HepG2 (cell line): Measurements from ENCODE around the gene INO80C. TPM values are rescaled to one million over a fixed set of nuclear protein-coding genes. Genes with fewer than 3 reads are reported as not detected.
A peak's percentile ranks its signal among the peaks of the same experiment; 100 is the strongest.

Source experiments
- BORCS8-MEF2B ChIP-seq: sonication (generic); formaldehyde crosslinking; IDR thresholded peaks from 2 replicates; pipeline ENCODE4 v1.8.0; 2022; ENCODE audit warnings: mild to moderate bottlenecking, missing genetic modification reagents
- E2F5 ChIP-seq: sonication (generic); formaldehyde crosslinking; conservative IDR thresholded peaks from 2 replicates; pipeline ENCODE4 v1.4.0; 2020; ENCODE audit warnings: missing genetic modification reagents
- GATAD2A ChIP-seq: IDR thresholded peaks from 2 replicates; pipeline ENCODE4 v1.6.1; 2016
- HHEX ChIP-seq: IDR thresholded peaks from 2 replicates; pipeline ENCODE4 v1.6.1; 2016; ENCODE audit warnings: control low read depth
- KDM4B ChIP-seq: sonication (generic); formaldehyde crosslinking; IDR thresholded peaks from 2 replicates; pipeline ENCODE4 v1.4.0; 2020; ENCODE audit warnings: missing genetic modification reagents
- MATR3 ChIP-seq: sonication (generic); formaldehyde crosslinking; IDR thresholded peaks from 2 replicates; pipeline ENCODE4 v1.4.0; 2020; ENCODE audit warnings: missing genetic modification reagents
- NKX3-1 ChIP-seq: sonication (generic); formaldehyde crosslinking; IDR thresholded peaks from 2 replicates; pipeline ENCODE4 v1.5.0; 2020; ENCODE audit warnings: missing genetic modification reagents
- ONECUT2 ChIP-seq: sonication (generic); formaldehyde crosslinking; IDR thresholded peaks from 2 replicates; pipeline ENCODE4 v1.4.0; 2020; ENCODE audit warnings: missing genetic modification reagents
- RBM22 ChIP-seq: fragments of 200-400 bp; formaldehyde crosslinking; optimal IDR thresholded peaks from 2 replicates; pipeline ENCODE3; 2017; ENCODE audit warnings: mild to moderate bottlenecking, low read length, moderate library complexity
- RFXANK ChIP-seq: IDR thresholded peaks from 2 replicates; pipeline ENCODE4 v1.6.1; 2016
- SALL1 ChIP-seq: sonication (generic); formaldehyde crosslinking; IDR thresholded peaks from 2 replicates; pipeline ENCODE4 v1.8.0; 2022; ENCODE audit warnings: mild to moderate bottlenecking, missing genetic modification reagents
- SP5 ChIP-seq: IDR thresholded peaks from 2 replicates; pipeline ENCODE4 v1.6.1; 2016; ENCODE audit warnings: low read depth, borderline replicate concordance
- TGIF2 ChIP-seq: IDR thresholded peaks from 2 replicates; pipeline ENCODE4 v1.6.1; 2016; ENCODE audit warnings: control low read depth, missing compliant biosample characterization
- ZFP36L1 ChIP-seq: sonication (generic); formaldehyde crosslinking; IDR thresholded peaks from 2 replicates; pipeline ENCODE4 v1.8.0; 2022; ENCODE audit warnings: mild to moderate bottlenecking, missing genetic modification reagents, moderate library complexity
- ZFP91 ChIP-seq: sonication (generic); formaldehyde crosslinking; IDR thresholded peaks from 2 replicates; pipeline ENCODE4 v1.9.0; 2022; ENCODE audit warnings: missing genetic modification reagents, mild to moderate bottlenecking, borderline replicate concordance
- ZNF30 ChIP-seq: sonication (generic); formaldehyde crosslinking; IDR thresholded peaks from 2 replicates; pipeline ENCODE4 v1.5.0; 2020; ENCODE audit warnings: mild to moderate bottlenecking, missing genetic modification reagents
- ZNF496 ChIP-seq: sonication (generic); formaldehyde crosslinking; IDR thresholded peaks from 2 replicates; pipeline ENCODE4 v1.8.1; 2023; ENCODE audit warnings: mild to moderate bottlenecking, moderate library complexity, missing genetic modification reagents; ENCODE audit not compliant: insufficient replicate concordance
- ZNF772 ChIP-seq: sonication (generic); formaldehyde crosslinking; IDR thresholded peaks from 2 replicates; pipeline ENCODE4 v1.5.0; 2020; ENCODE audit warnings: mild to moderate bottlenecking, missing genetic modification reagents
- ZNF776 ChIP-seq: sonication (generic); formaldehyde crosslinking; IDR thresholded peaks from 2 replicates; pipeline ENCODE4 v1.4.0; 2020; ENCODE audit warnings: mild to moderate bottlenecking, missing genetic modification reagents
- ZNF83 ChIP-seq: sonication (generic); formaldehyde crosslinking; IDR thresholded peaks from 2 replicates; pipeline ENCODE4 v1.4.0; 2020; ENCODE audit warnings: missing genetic modification reagents, mild to moderate bottlenecking, borderline replicate concordance
- ZNF878 ChIP-seq: sonication (generic); formaldehyde crosslinking; IDR thresholded peaks from 2 replicates; pipeline ENCODE4 v1.8.1; 2023; ENCODE audit warnings: mild to moderate bottlenecking, missing genetic modification reagents, moderate library complexity
- polyA plus RNA-seq, 8 experiments: library from polyadenylated mRNA; depleted of rRNA in 3 of 8; stranded (reverse) in 7 of 8; unstranded in 1 of 8; fragments of >200 nt; fragmentation: Illumina TruSeq in 4 of 8; extraction: Trizol in 4 of 8; gene quantifications; 2 replicates each; pipeline versions ENCODE4 v1.2.1 to v1.2.3, GENCODE V29; 2011 to 2016; ENCODE audit warnings: low read depth in 4 of 8, missing spikeins in 1 of 8, mixed read lengths in 1 of 8; ENCODE audit not compliant: insufficient read depth in 1 of 8
- total RNA-seq, 5 experiments: library from RNA; depleted of rRNA; stranded (reverse); fragments of >200 nt; fragmentation: Illumina TruSeq; extraction: Trizol; gene quantifications; 2 replicates each; pipeline ENCODE4 v1.2.3, GENCODE V29; 2016; ENCODE audit warnings: low read depth in 1 of 5

The INO80C gene
- total and polyA plus RNA-seq, 2 of the 13 experiments (the other 11 are each of a cell fraction or from before 2014, with no cell fraction given): 8.2 to 15.4 TPM

- TF ChIP-seq TGIF2 (CRISPR knock-in tag): no peak
- TF ChIP-seq HHEX (CRISPR knock-in tag): no peak
- peak; percentile 72 for TF ChIP-seq GATAD2A
- no peak for TF ChIP-seq ZNF496 (CRISPR knock-in tag)
- no peak for TF ChIP-seq RFXANK (CRISPR knock-in tag)
- TF ChIP-seq RBM22: no peak
- TF ChIP-seq SALL1 (CRISPR knock-in tag): peak; percentile 94
- no peak for TF ChIP-seq ONECUT2
- no peak for TF ChIP-seq ZNF30 (CRISPR knock-in tag)
- no peak for TF ChIP-seq ZNF878
- no peak for TF ChIP-seq BORCS8-MEF2B
- no peak for TF ChIP-seq ZFP36L1 (CRISPR knock-in tag)
- TF ChIP-seq NKX3-1 (CRISPR knock-in tag): no peak
- TF ChIP-seq ZNF772: peak; percentile 87; the same call in 1 of the 2 replicates
- no peak for TF ChIP-seq ZNF83 (CRISPR knock-in tag)
- TF ChIP-seq MATR3 (CRISPR knock-in tag): no peak
- TF ChIP-seq SP5 (CRISPR knock-in tag): no peak
- TF ChIP-seq ZFP91: peak; percentile 63
- TF ChIP-seq KDM4B (CRISPR knock-in tag): no peak
- no peak for TF ChIP-seq E2F5 (CRISPR knock-in tag)
- TF ChIP-seq ZNF776 (CRISPR knock-in tag): no peak
Observed at GRCh38 chr18:35458677-35459441, 38.9 kb downstream of the INO80C start (continued).
